ENCODE results near the gene MRPL33. TPM values are rescaled to one million over a fixed set of nuclear protein-coding genes. Genes with fewer than 3 reads are reported as not detected.

MRPL33 gene
- total RNA-seq, 2 donors from 2014 or later = 99.5 to 118 TPM

GRCh38 chr2:27771202-27771547 is 344 bp upstream of the MRPL33 start:
- no peak for TF ChIP-seq CTCF (IDR thresholded peaks at IDR 0.05)
- no peaks in the 10 kb centered on the region for H3K9me3 ChIP-seq
- peaks cover 32 to 35% of the 10 kb centered on the region in 2 donors for H3K4me1 ChIP-seq (ENCODE audit: control insufficient read depth in 1 of 2, low read depth in 2 of 2)
- ATAC-seq (ENCODE audit: insufficient number of reproducible peaks, low FRiP score, low read depth) (no peak), DNase-seq (ENCODE audit: low spot score) (no peak)
- H3K36me3 ChIP-seq = peaks cover under 1% of the 10 kb centered on the region
- H3K27me3 ChIP-seq (replicated peaks; ENCODE audit: insufficient read depth) = no peaks in the 10 kb centered on the region
- H3K27ac ChIP-seq = peak overlapping the region; percentile 91 to 97
- H3K4me3 ChIP-seq = peak overlapping the region; percentile 96

GRCh38 chr2:27772804-27773203 is 1.3 kb downstream of the MRPL33 start:
- Histone ChIP-seq H3K36me3 (peaks cover 5% of the 10 kb centered on the region), H3K27me3 (replicated peaks; ENCODE audit: insufficient read depth) (no peaks in the 10 kb centered on the region), H3K4me1 (ENCODE audit: control insufficient read depth in 1 of 2, low read depth in 2 of 2) (peaks cover 39 to 45% of the 10 kb centered on the region in 2 donors), H3K9me3 (no peaks in the 10 kb centered on the region), H3K27ac (peak overlapping the region; percentile 91 to 97), H3K4me3 (peak overlapping the region; percentile 96)
- ATAC-seq (ENCODE audit: insufficient number of reproducible peaks, low FRiP score, low read depth) = no peak
- no peak for TF ChIP-seq CTCF (IDR thresholded peaks at IDR 0.05)
- no peak for DNase-seq (ENCODE audit: low spot score)

- Histone ChIP-seq H3K27me3 (replicated peaks; ENCODE audit: insufficient read depth) (no peaks in the 10 kb centered on the region), H3K4me3 (peak overlapping the region; percentile 96), H3K4me1 (ENCODE audit: control insufficient read depth in 1 of 2, low read depth in 2 of 2) (peaks cover 41 to 53% of the 10 kb centered on the region in 2 donors), H3K27ac (peak overlapping the region in 1 of 2 donors; percentile 46), H3K36me3 (peaks cover 5% of the 10 kb centered on the region), H3K9me3 (no peaks in the 10 kb centered on the region)
- TF ChIP-seq CTCF (IDR thresholded peaks at IDR 0.05) = no peak
- DNase-seq (ENCODE audit: low spot score) = no peak
- no peak for ATAC-seq (ENCODE audit: insufficient number of reproducible peaks, low FRiP score, low read depth)
Measured at GRCh38 chr2:27773959-27774358, 2.4 kb downstream of the MRPL33 start.

- DNase-seq (ENCODE audit: low spot score) (no peak), ATAC-seq (ENCODE audit: insufficient number of reproducible peaks, low FRiP score, low read depth) (no peak)
- no peaks in the 10 kb centered on the region for H3K9me3 ChIP-seq
- peaks cover 5% of the 10 kb centered on the region for H3K36me3 ChIP-seq
- TF ChIP-seq CTCF (IDR thresholded peaks at IDR 0.05) = no peak
- peak overlapping the region; percentile 30 to 81 for H3K27ac ChIP-seq
- peaks cover 49 to 74% of the 10 kb centered on the region in 2 donors for H3K4me1 ChIP-seq (ENCODE audit: control insufficient read depth in 1 of 2, low read depth in 2 of 2)
- no peak overlapping the region for H3K4me3 ChIP-seq
- H3K27me3 ChIP-seq (replicated peaks; ENCODE audit: insufficient read depth) = no peaks in the 10 kb centered on the region
Measured at GRCh38 chr2:27776097-27776496, 4.6 kb downstream of the MRPL33 start.

GRCh38 chr2:27776696-27777095 is 5.2 kb downstream of the MRPL33 start:
- Histone ChIP-seq H3K27me3 (replicated peaks; ENCODE audit: insufficient read depth) (no peaks in the 10 kb centered on the region), H3K36me3 (peaks cover 5% of the 10 kb centered on the region), H3K4me1 (ENCODE audit: control insufficient read depth in 1 of 2, low read depth in 2 of 2) (peaks cover 49 to 80% of the 10 kb centered on the region in 2 donors), H3K4me3 (no peak overlapping the region), H3K9me3 (no peaks in the 10 kb centered on the region), H3K27ac (peak overlapping the region; percentile 9 to 81)
- no peak for ATAC-seq (ENCODE audit: insufficient number of reproducible peaks, low FRiP score, low read depth)
- DNase-seq (ENCODE audit: low spot score) = no peak
- TF ChIP-seq CTCF (IDR thresholded peaks at IDR 0.05) = no peak
